Measurements from ENCODE around the gene CSRNP3.

Gene CSRNP3

DNA sequence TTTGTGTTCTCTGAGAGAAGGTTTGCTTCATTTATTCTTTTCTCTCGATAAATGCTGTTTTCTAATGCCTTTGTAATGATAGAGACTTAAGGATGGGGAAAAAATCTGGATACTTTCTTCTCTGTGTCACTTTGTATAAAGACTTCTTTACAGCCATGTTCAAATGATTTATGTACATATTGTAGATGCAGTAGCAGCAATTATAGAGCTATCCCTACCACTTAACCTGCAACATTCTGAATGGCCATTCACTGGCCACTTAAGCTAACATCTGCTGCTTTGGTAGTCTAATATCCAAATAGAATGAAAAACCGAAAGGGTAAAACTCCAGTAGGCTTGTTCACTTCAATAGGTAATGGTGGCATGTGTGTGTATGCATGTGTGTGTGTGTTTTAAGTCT lies 97.8 kb downstream of the CSRNP3 start:
- H3K4me1 ChIP-seq (ENCODE audit: control insufficient read depth, insufficient read depth, low read length, poor library complexity, severe bottlenecking), result no peaks in the 10 kb centered on the region
- WGBS, 2 experiments (ENCODE audit: insufficient coverage in 2 of 2), result 100% methylated on average over 1 of the region's 2 CpGs
- no peak overlapping the region for H3K4me3 ChIP-seq (ENCODE audit: extremely low read depth, insufficient read depth, low read length, poor library complexity, severe bottlenecking)
- H3K27ac ChIP-seq (ENCODE audit: low read depth, low read length, severe bottlenecking), result no peak overlapping the region
- no peaks in the 10 kb centered on the region for H3K36me3 ChIP-seq (ENCODE audit: control insufficient read depth, insufficient read depth, low read length)
- no peaks in the 10 kb centered on the region for H3K9me3 ChIP-seq (ENCODE audit: control insufficient read depth, low read length)

DNA sequence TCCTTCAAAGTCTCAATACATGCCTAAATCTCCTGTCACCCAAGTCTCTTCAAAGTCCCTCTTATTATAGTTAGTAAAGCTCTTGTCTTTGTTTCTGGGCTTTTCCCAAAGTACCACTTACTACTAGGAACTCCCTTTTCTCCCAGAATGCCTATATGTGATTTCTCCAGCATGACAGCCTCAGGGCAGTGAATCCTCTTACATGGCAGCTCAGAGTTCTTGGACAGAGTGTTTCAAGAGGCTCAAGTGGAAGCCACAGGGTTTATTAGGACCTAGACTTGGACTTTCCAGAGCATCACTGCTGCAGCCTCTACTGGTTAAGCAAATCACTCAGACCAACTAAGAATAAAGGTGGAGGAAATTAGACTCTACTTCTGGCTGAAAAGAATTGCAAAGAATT lies 98.9 kb downstream of the CSRNP3 start:
- Histone ChIP-seq H3K36me3 (ENCODE audit: control insufficient read depth, insufficient read depth, low read length) (no peaks in the 10 kb centered on the region), H3K4me3 (ENCODE audit: extremely low read depth, insufficient read depth, low read length, poor library complexity, severe bottlenecking) (no peak overlapping the region), H3K27ac (ENCODE audit: low read depth, low read length, severe bottlenecking) (no peak overlapping the region), H3K4me1 (ENCODE audit: control insufficient read depth, insufficient read depth, low read length, poor library complexity, severe bottlenecking) (no peaks in the 10 kb centered on the region), H3K9me3 (ENCODE audit: control insufficient read depth, low read length) (no peaks in the 10 kb centered on the region)

- Histone ChIP-seq H3K9me3 (ENCODE audit: control insufficient read depth, low read length) (no peaks in the 10 kb centered on the region), H3K4me3 (ENCODE audit: extremely low read depth, insufficient read depth, low read length, poor library complexity, severe bottlenecking) (no peak overlapping the region), H3K27ac (ENCODE audit: low read depth, low read length, severe bottlenecking) (no peak overlapping the region), H3K36me3 (ENCODE audit: control insufficient read depth, insufficient read depth, low read length) (no peaks in the 10 kb centered on the region), H3K4me1 (ENCODE audit: control insufficient read depth, insufficient read depth, low read length, poor library complexity, severe bottlenecking) (peaks cover 3% of the 10 kb centered on the region)
- no CpG with 5 or more reads among the region's 1 CpG for WGBS, 2 experiments (ENCODE audit: insufficient coverage in 2 of 2)
These were observed 102.0 kb downstream of the CSRNP3 start for GRCh38 chr2:165571477-165571876.

- no peak overlapping the region for H3K4me3 ChIP-seq (ENCODE audit: extremely low read depth, insufficient read depth, low read length, poor library complexity, severe bottlenecking)
- no peaks in the 10 kb centered on the region for H3K36me3 ChIP-seq (ENCODE audit: control insufficient read depth, insufficient read depth, low read length)
- peaks cover 3% of the 10 kb centered on the region for H3K4me1 ChIP-seq (ENCODE audit: control insufficient read depth, insufficient read depth, low read length, poor library complexity, severe bottlenecking)
- H3K9me3 ChIP-seq (ENCODE audit: control insufficient read depth, low read length), result no peaks in the 10 kb centered on the region
- 58 to 86% methylated on average over 2 of the region's 3 CpGs for WGBS, 2 experiments (ENCODE audit: insufficient coverage in 2 of 2)
- peak overlapping the region; percentile 63 for H3K27ac ChIP-seq (ENCODE audit: low read depth, low read length, severe bottlenecking)
These were observed 102.7 kb downstream of the CSRNP3 start for GRCh38 chr2:165572151-165572550.

DNA sequence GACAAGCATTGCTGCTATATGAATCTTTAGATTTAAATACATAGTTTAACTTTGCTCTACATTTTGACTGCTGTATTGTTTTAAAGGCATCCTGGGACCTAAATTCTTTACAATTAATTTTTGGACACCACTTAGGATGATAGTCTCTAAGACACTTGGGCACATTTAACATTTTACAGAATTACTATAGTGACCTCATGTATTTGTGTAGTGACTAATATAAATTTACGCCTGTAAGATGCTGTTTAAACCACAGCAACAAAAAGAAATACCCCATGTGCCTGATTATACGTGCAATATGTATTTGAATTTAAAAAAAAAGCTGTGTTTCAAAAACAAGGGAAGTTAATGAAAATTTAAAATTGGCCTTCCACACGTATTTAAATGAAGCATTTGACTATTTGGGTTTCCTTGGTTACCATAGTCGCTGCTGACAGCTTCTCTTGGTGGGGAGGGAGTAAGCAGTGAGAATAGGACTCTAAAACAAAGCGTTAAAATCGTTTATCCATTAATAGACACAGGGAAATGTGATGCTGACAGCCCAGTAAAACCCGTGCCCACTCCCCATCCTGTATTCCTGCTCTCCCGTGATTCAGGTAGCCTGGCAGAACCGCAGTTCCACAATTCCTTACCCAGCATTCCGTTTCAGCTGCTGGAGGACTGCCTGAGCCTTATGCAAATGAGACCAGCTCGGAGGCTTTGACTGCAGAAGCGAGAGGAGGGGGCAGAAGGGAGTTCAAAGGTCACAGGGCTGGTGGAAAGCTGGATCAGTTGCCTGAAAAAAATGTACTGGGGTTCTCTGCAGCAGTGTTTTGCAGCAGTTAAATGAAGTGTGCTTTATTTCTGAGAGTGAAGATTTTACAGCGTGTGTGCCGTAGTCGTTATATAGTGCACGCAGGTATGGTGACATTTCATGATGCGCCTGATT lies 104.3 kb downstream of the CSRNP3 start:
- 27 to 30% methylated on average over 13 of the region's 17 CpGs for WGBS, 2 experiments (ENCODE audit: insufficient coverage in 2 of 2)
- no peaks in the 10 kb centered on the region for H3K36me3 ChIP-seq (ENCODE audit: control insufficient read depth, insufficient read depth, low read length)
- peak overlapping the region; percentile 32 for H3K4me3 ChIP-seq (ENCODE audit: extremely low read depth, insufficient read depth, low read length, poor library complexity, severe bottlenecking)
- no peaks in the 10 kb centered on the region for H3K9me3 ChIP-seq (ENCODE audit: control insufficient read depth, low read length)
- H3K27ac ChIP-seq (ENCODE audit: low read depth, low read length, severe bottlenecking), result peak overlapping the region; percentile 74
- peaks cover 3% of the 10 kb centered on the region for H3K4me1 ChIP-seq (ENCODE audit: control insufficient read depth, insufficient read depth, low read length, poor library complexity, severe bottlenecking)

DNA sequence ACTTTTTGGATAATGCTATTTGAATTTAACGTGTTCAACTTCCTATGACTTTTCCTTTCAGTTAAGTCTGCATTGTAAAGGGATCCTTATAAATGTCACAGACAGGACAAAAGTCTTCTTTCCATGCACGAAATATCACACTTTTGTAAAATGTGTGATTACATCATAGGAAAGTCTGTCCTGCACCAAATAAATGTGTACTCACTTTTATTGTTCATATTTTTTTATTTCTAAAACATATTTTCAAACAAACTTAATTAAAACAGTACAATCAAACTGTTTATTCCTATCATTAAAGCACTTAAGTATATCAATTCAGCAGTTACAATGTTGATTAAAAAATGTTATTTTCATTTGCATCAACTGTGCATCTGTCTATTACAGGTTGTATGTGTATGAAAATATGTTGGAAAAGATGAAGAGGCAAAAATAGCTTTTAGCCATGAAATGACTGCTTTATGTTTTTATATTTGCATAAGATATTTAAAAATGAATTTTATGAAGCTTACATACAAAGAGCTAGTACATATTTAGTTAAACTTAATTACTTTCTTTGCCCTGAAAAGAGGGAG lies 105.6 kb downstream of the CSRNP3 start:
- Histone ChIP-seq H3K27ac (ENCODE audit: low read depth, low read length, severe bottlenecking) (no peak overlapping the region), H3K9me3 (ENCODE audit: control insufficient read depth, low read length) (no peaks in the 10 kb centered on the region), H3K4me3 (ENCODE audit: extremely low read depth, insufficient read depth, low read length, poor library complexity, severe bottlenecking) (no peak overlapping the region), H3K4me1 (ENCODE audit: control insufficient read depth, insufficient read depth, low read length, poor library complexity, severe bottlenecking) (peaks cover 3% of the 10 kb centered on the region), H3K36me3 (ENCODE audit: control insufficient read depth, insufficient read depth, low read length) (no peaks in the 10 kb centered on the region)
- WGBS, 2 experiments (ENCODE audit: insufficient coverage in 2 of 2), result 100% methylated on average over 1 of the region's 2 CpGs

DNA sequence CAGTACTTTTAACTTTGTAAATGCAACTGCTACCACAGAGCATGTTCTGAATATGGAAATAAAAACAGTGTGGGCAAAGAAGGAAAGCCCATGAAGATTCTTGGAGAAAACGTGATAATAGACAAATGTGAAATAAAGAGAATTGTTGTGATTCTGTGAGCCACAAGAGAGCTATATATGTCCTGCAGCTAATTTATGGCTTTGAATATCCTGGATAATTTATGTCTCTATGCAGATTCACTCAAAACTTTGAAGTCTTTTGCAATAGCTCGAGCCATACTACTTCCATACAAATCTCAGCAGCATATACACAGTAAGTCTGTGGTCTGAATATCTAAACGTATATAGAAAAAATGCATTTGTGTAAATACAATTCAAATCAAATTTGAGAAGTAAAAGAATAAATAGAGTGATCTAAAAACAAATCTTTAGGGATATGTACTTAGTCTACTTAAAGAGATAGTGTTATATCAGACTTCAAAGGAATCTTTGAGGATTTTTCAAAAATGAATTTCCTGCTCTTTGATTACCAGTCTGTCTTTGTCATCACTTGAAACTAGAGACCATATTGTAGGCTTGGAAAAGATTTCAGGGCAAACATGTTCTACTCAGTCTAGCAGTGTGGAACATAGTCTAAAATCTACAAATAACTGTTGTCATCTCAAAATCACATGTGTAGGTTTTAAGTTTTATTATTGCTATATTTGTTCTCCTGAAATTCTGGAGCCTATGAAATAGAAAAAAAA lies 107.1 kb downstream of the CSRNP3 start:
- Histone ChIP-seq H3K9me3 (ENCODE audit: control insufficient read depth, low read length) (no peaks in the 10 kb centered on the region), H3K4me3 (ENCODE audit: extremely low read depth, insufficient read depth, low read length, poor library complexity, severe bottlenecking) (no peak overlapping the region), H3K27ac (ENCODE audit: low read depth, low read length, severe bottlenecking) (no peak overlapping the region)

GRCh38 chr2:165582409-165582808 lies 112.9 kb downstream of the CSRNP3 start:
- no peaks in the 10 kb centered on the region for H3K36me3 ChIP-seq (ENCODE audit: control insufficient read depth, insufficient read depth, low read length)
- H3K9me3 ChIP-seq (ENCODE audit: control insufficient read depth, low read length), result no peaks in the 10 kb centered on the region
- H3K4me3 ChIP-seq (ENCODE audit: extremely low read depth, insufficient read depth, low read length, poor library complexity, severe bottlenecking), result no peak overlapping the region
- WGBS, 2 experiments (ENCODE audit: insufficient coverage in 2 of 2), result 67 to 81% methylated on average over 1 to 2 of the region's 3 CpGs
- no peaks in the 10 kb centered on the region for H3K4me1 ChIP-seq (ENCODE audit: control insufficient read depth, insufficient read depth, low read length, poor library complexity, severe bottlenecking)
- no peak overlapping the region for H3K27ac ChIP-seq (ENCODE audit: low read depth, low read length, severe bottlenecking)

More for the DNA sequence above, 107.1 kb downstream of the CSRNP3 start:
- WGBS, 2 experiments (ENCODE audit: insufficient coverage in 2 of 2), result 71 to 86% methylated on average over 1 of the region's 3 CpGs
- peaks cover 3% of the 10 kb centered on the region for H3K4me1 ChIP-seq (ENCODE audit: control insufficient read depth, insufficient read depth, low read length, poor library complexity, severe bottlenecking)
- no peaks in the 10 kb centered on the region for H3K36me3 ChIP-seq (ENCODE audit: control insufficient read depth, insufficient read depth, low read length)

- no peaks in the 10 kb centered on the region for H3K36me3 ChIP-seq (ENCODE audit: control insufficient read depth, insufficient read depth, low read length)
- no CpG with 5 or more reads among the region's 1 CpG for WGBS, 2 experiments (ENCODE audit: insufficient coverage in 2 of 2)
- H3K9me3 ChIP-seq (ENCODE audit: control insufficient read depth, low read length), result no peaks in the 10 kb centered on the region
- H3K4me1 ChIP-seq (ENCODE audit: control insufficient read depth, insufficient read depth, low read length, poor library complexity, severe bottlenecking), result no peaks in the 10 kb centered on the region
- no peak overlapping the region for H3K27ac ChIP-seq (ENCODE audit: low read depth, low read length, severe bottlenecking)
- no peak overlapping the region for H3K4me3 ChIP-seq (ENCODE audit: extremely low read depth, insufficient read depth, low read length, poor library complexity, severe bottlenecking)
These were observed 113.5 kb downstream of the CSRNP3 start for GRCh38 chr2:165582863-165583506.

GRCh38 chr2:165584126-165584654 lies 114.7 kb downstream of the CSRNP3 start:
- WGBS, 2 experiments (ENCODE audit: insufficient coverage in 2 of 2), result 100% methylated on average over 1 of the region's 3 CpGs
- no peak overlapping the region for H3K27ac ChIP-seq (ENCODE audit: low read depth, low read length, severe bottlenecking)
- H3K9me3 ChIP-seq (ENCODE audit: control insufficient read depth, low read length), result no peaks in the 10 kb centered on the region
- no peak overlapping the region for H3K4me3 ChIP-seq (ENCODE audit: extremely low read depth, insufficient read depth, low read length, poor library complexity, severe bottlenecking)
- H3K4me1 ChIP-seq (ENCODE audit: control insufficient read depth, insufficient read depth, low read length, poor library complexity, severe bottlenecking), result no peaks in the 10 kb centered on the region
- H3K36me3 ChIP-seq (ENCODE audit: control insufficient read depth, insufficient read depth, low read length), result no peaks in the 10 kb centered on the region
